Vagina (tissue), 2 donors: ENCODE data around the gene CADM2.

Experiments
- POLR2A ChIP-seq, 2 donors: fragments of 450-650 bp; IDR thresholded peaks; one replicate each; pipeline ENCODE4 v1.6.1; 2017; ENCODE audit warnings: antibody characterized with exemption in 2 of 2, mild to moderate bottlenecking in 2 of 2, moderate library complexity in 2 of 2
- POLR2AphosphoS5 ChIP-seq, 2 donors: sonication (generic); formaldehyde crosslinking; IDR thresholded peaks; one replicate each; pipeline ENCODE4 v1.9.0; 2017; ENCODE audit warnings: antibody characterized with exemption in 2 of 2, mild to moderate bottlenecking in 2 of 2, low read depth in 1 of 2; ENCODE audit not compliant: insufficient read depth in 1 of 2
- TF ChIP-seq, protein P1 (sequence below), 3 experiments: fragments of 450-650 bp in 2 of 3; fragments of 200-600 bp in 1 of 3; sonication (generic) in 1 of 3; IDR thresholded peaks; one replicate each; pipeline ENCODE4 v1.5.1; 2017 to 2019; ENCODE audit warnings: antibody characterized with exemption in 3 of 3, mild to moderate bottlenecking in 2 of 3, moderate library complexity in 2 of 3

GRCh38 chr3:85877631-85878030, 918.8 kb downstream of the CADM2 start:
- no peak for TF ChIP-seq POLR2A (IDR thresholded peaks at IDR 0.05)
- TF ChIP-seq, protein P1, sequence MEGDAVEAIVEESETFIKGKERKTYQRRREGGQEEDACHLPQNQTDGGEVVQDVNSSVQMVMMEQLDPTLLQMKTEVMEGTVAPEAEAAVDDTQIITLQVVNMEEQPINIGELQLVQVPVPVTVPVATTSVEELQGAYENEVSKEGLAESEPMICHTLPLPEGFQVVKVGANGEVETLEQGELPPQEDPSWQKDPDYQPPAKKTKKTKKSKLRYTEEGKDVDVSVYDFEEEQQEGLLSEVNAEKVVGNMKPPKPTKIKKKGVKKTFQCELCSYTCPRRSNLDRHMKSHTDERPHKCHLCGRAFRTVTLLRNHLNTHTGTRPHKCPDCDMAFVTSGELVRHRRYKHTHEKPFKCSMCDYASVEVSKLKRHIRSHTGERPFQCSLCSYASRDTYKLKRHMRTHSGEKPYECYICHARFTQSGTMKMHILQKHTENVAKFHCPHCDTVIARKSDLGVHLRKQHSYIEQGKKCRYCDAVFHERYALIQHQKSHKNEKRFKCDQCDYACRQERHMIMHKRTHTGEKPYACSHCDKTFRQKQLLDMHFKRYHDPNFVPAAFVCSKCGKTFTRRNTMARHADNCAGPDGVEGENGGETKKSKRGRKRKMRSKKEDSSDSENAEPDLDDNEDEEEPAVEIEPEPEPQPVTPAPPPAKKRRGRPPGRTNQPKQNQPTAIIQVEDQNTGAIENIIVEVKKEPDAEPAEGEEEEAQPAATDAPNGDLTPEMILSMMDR (IDR thresholded peaks at IDR 0.05) = no peak
- no peak for TF ChIP-seq POLR2AphosphoS5 (IDR thresholded peaks at IDR 0.05; ENCODE audit: insufficient read depth in 1 of 2, low read depth in 1 of 2)
